Measurements from ENCODE around the gene DOCK1.

DNA sequence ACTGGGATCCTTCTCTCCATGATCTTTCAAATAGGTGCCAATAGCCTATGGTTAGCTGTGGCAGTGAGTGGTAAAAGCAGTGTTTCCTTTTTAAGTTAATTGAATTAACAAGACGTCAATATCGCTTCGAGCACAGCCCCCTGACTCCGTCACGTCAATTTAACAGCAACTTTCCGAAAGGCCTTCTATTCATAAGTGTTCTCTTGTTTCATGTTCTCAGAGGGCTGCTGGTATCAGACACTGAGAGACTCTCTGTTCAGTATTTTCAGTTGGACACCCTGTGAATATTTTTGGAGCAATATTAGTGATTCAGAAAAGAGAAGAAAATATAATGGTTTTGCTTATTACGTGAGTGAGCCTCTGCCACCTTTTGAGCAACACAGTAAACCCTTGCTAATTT is 465.4 kb downstream of the DOCK1 start:
- TF ChIP-seq EZH2phosphoT487 (IDR thresholded peaks at IDR 0.05; ENCODE audit: insufficient read depth, low read depth) (no peak), EZH2 (IDR thresholded peaks at IDR 0.05; ENCODE audit: insufficient read depth, poor library complexity, severe bottlenecking) (no peak)
